IPS-NIHi7 (cell line): ENCODE data around the gene FSTL4.

Experiments used
- DNase-seq: peaks from one replicate; pipeline ENCODE4 v3.0.0; 2012; ENCODE audit warnings: mixed read lengths; ENCODE audit errors: extremely low spot score

Gene FSTL4

GRCh38 chr5:133612249-133612860 is at the start of gene FSTL4:
Gene FSTL4, minus strand, starts transcription at chr5:133612541.
- peak; percentile 77 for DNase-seq

GRCh38 chr5:133661389-133661788 is 49.0 kb upstream of the FSTL4 start:
- no peak for DNase-seq

- DNase-seq: no peak
Measured at GRCh38 chr5:133658327-133658726, 46.0 kb upstream of the FSTL4 start.

- DNase-seq: no peak
Measured at GRCh38 chr5:133657036-133657435, 44.7 kb upstream of the FSTL4 start.

GRCh38 chr5:133655966-133656365 is 43.6 kb upstream of the FSTL4 start:
- DNase-seq: no peak

- no peak for DNase-seq
Measured at GRCh38 chr5:133653760-133654049, 41.4 kb upstream of the FSTL4 start.

- no peak for DNase-seq
Measured at GRCh38 chr5:133652951-133653759, 40.8 kb upstream of the FSTL4 start.

GRCh38 chr5:133644000-133644865 is 31.9 kb upstream of the FSTL4 start:
- peak; percentile 6 for DNase-seq

GRCh38 chr5:133643365-133643764 is 31.0 kb upstream of the FSTL4 start:
- DNase-seq: peak; percentile 2

GRCh38 chr5:133642153-133642722 is 29.9 kb upstream of the FSTL4 start:
- peak; percentile 3 for DNase-seq

- no peak for DNase-seq
Measured at GRCh38 chr5:133641683-133642082, 29.3 kb upstream of the FSTL4 start.

GRCh38 chr5:133639850-133640528 is 27.6 kb upstream of the FSTL4 start:
- no peak for DNase-seq

GRCh38 chr5:133638436-133638835 is 26.1 kb upstream of the FSTL4 start:
- no peak for DNase-seq

GRCh38 chr5:133637206-133637605 is 24.9 kb upstream of the FSTL4 start:
- no peak for DNase-seq

- DNase-seq: peak; percentile 49
Measured at GRCh38 chr5:133635051-133635450, 22.7 kb upstream of the FSTL4 start.

GRCh38 chr5:133627180-133627579 is 14.8 kb upstream of the FSTL4 start:
- no peak for DNase-seq

GRCh38 chr5:133624316-133624715 is 12.0 kb upstream of the FSTL4 start:
- no peak for DNase-seq

GRCh38 chr5:133618141-133618540 is 5.8 kb upstream of the FSTL4 start:
- no peak for DNase-seq

- no peak for DNase-seq
Measured at GRCh38 chr5:133613743-133614142, 1.4 kb upstream of the FSTL4 start.

GRCh38 chr5:133613184-133613583 is 843 bp upstream of the FSTL4 start:
- no peak for DNase-seq

- DNase-seq: peak; percentile 35
Measured at GRCh38 chr5:133611357-133612248, 738 bp downstream of the FSTL4 start.
